HepG2 (cell line): ENCODE data around the gene BRIP1. TPM values are rescaled to one million over a fixed set of nuclear protein-coding genes. Genes with fewer than 3 reads are reported as not detected.

Experiments used
- ATAC-seq: fragments of 200-7000 bp; cut with Tn5 transposase; 3 replicates; pipeline ENCODE4 v1.9.1; 2020; ENCODE audit warnings: mild to moderate bottlenecking, moderate library complexity
- BruUV-seq: library from RNA; stranded (reverse); fragments of 400-500 nt; replicated peaks from 2 replicates; lab custom pipeline; 2021; lab: Mats Ljungman, UMichigan
- CTCF ChIA-PET: fragments of 300-600 bp; formaldehyde crosslinking; extraction: SDS; loops from one replicate; lab custom pipeline; 2021; ENCODE audit warnings: low total read pairs, inconsistent platforms, low intra/inter-chr PET ratio; lab: Yijun Ruan, JAX
- POLR2A ChIA-PET: fragments of 350-600 bp; sonication (Branson Sonifier 250); formaldehyde crosslinking; loops from one replicate; lab custom pipeline; 2020; ENCODE audit warnings: antibody characterized with exemption, inconsistent platforms; lab: Yijun Ruan, JAX
- DNase-seq: peaks from one replicate; pipeline ENCODE4 v3.0.0-alpha.2; 2015; ENCODE audit warnings: low spot score
- FAIRE-seq: peaks from 3 replicates; lab custom pipeline; 2011; peaks lifted over from hg19 to GRCh38; lab: Jason Lieb, UNC
- H2AFZ ChIP-seq: one replicate; pipeline ENCODE4 v1.6.1; 2011; ENCODE audit warnings: low read length, inconsistent platforms
- H3K27ac ChIP-seq: fragments of 300-600 bp; 3 replicates; pipeline ENCODE4 v1.8.0; 2011; ENCODE audit warnings: mixed run types, mild to moderate bottlenecking, mixed read lengths, low read length, inconsistent platforms; ENCODE audit not compliant: insufficient read depth; ENCODE audit errors: extremely low read length
- H3K27me3 ChIP-seq, 2 experiments: fragments of 200-600 bp in 1 of 2; 2 replicates in 1 of 2; 3 replicates in 1 of 2; pipeline versions ENCODE4 v1.6.0 to v1.8.0; 2011; ENCODE audit warnings: low read length in 2 of 2, mild to moderate bottlenecking in 2 of 2, moderate library complexity in 2 of 2, inconsistent platforms in 1 of 2; ENCODE audit not compliant: insufficient read depth in 2 of 2, control insufficient read depth in 1 of 2
- H3K36me3 ChIP-seq, 2 experiments: fragments of 200-600 bp in 1 of 2; replicated peaks in 1 of 2; 2 replicates in 1 of 2; 3 replicates in 1 of 2; pipeline versions ENCODE4 v1.5.1 to v1.8.0; 2011; ENCODE audit warnings: low read length in 2 of 2, inconsistent platforms in 1 of 2; ENCODE audit not compliant: insufficient read depth in 2 of 2, control insufficient read depth in 1 of 2
- H3K4me1 ChIP-seq: 2 replicates; pipeline ENCODE4 v1.5.1; 2012; ENCODE audit warnings: low read length, inconsistent platforms; ENCODE audit not compliant: insufficient read depth
- H3K4me2 ChIP-seq: 2 replicates; pipeline ENCODE4 v1.6.0; 2011; ENCODE audit warnings: low read depth, low read length, inconsistent platforms
- H3K4me3 ChIP-seq, 3 experiments: fragments of 200-600 bp in 1 of 3; sonication (generic), shearing (Covaris generic) in 1 of 3; replicated peaks in 1 of 3; 2 replicates each; pipeline ENCODE4 v1.5.1; 2011 to 2016; ENCODE audit warnings: low read length in 3 of 3, inconsistent platforms in 2 of 3, low read depth in 2 of 3, mild to moderate bottlenecking in 2 of 3, control low read depth in 1 of 3, mixed read lengths in 1 of 3; ENCODE audit not compliant: insufficient read depth in 1 of 3
- H3K79me2 ChIP-seq: one replicate; pipeline ENCODE4 v1.6.1; 2011; ENCODE audit warnings: low read length, inconsistent platforms; ENCODE audit not compliant: insufficient read depth
- H3K9ac ChIP-seq: 2 replicates; pipeline ENCODE4 v1.6.0; 2011; ENCODE audit warnings: mild to moderate bottlenecking, low read depth, low read length, inconsistent platforms; ENCODE audit not compliant: insufficient read depth
- H3K9me3 ChIP-seq: 2 replicates; pipeline ENCODE4 v1.5.1; 2012; ENCODE audit warnings: mild to moderate bottlenecking, low read length
- H4K20me1 ChIP-seq: 2 replicates; pipeline ENCODE4 v1.6.0; 2011; ENCODE audit warnings: inconsistent platforms, mild to moderate bottlenecking, low read length, moderate library complexity; ENCODE audit not compliant: insufficient read depth
- KLF6 ChIP-seq: IDR thresholded peaks from 2 replicates; pipeline ENCODE4 v1.8.0; 2016; ENCODE audit warnings: missing biosample characterization, missing genetic modification reagents
- MXD3 ChIP-seq: IDR thresholded peaks from 2 replicates; pipeline ENCODE4 v1.6.1; 2016; ENCODE audit warnings: mild to moderate bottlenecking, missing biosample characterization, missing genetic modification reagents
- RARG ChIP-seq: sonication (generic); formaldehyde crosslinking; IDR thresholded peaks from 2 replicates; pipeline ENCODE4 v1.4.0; 2020; ENCODE audit warnings: low read depth, mild to moderate bottlenecking, missing genetic modification reagents
- SRF ChIP-seq: IDR thresholded peaks from 2 replicates; pipeline ENCODE4 v1.6.1; 2011; ENCODE audit warnings: mild to moderate bottlenecking, low read depth, low read length, moderate library complexity
- ZBTB49 ChIP-seq: sonication (generic); formaldehyde crosslinking; IDR thresholded peaks from 2 replicates; pipeline ENCODE4 v1.4.0; 2020; ENCODE audit warnings: missing genetic modification reagents, borderline replicate concordance
- ZFYVE20 ChIP-seq: sonication (generic); formaldehyde crosslinking; IDR thresholded peaks from 2 replicates; pipeline ENCODE4 v1.8.0; 2023; ENCODE audit warnings: low read depth, mild to moderate bottlenecking, moderate library complexity, missing genetic modification reagents, borderline replicate concordance
- ZNF558 ChIP-seq: sonication (generic); formaldehyde crosslinking; IDR thresholded peaks from 2 replicates; pipeline ENCODE4 v1.9.0; 2022; ENCODE audit warnings: mild to moderate bottlenecking, missing genetic modification reagents, borderline replicate concordance
- ZNF569 ChIP-seq: sonication (generic); formaldehyde crosslinking; IDR thresholded peaks from 2 replicates; pipeline ENCODE4 v1.5.0; 2020; ENCODE audit warnings: mild to moderate bottlenecking, missing genetic modification reagents, moderate library complexity, borderline replicate concordance
- ZNF597 ChIP-seq: sonication (generic); formaldehyde crosslinking; IDR thresholded peaks from 2 replicates; pipeline ENCODE4 v1.5.0; 2020; ENCODE audit warnings: missing genetic modification reagents
- ZNF598 ChIP-seq: sonication (generic); formaldehyde crosslinking; IDR thresholded peaks from 2 replicates; pipeline ENCODE4 v1.5.1; 2020; ENCODE audit warnings: mild to moderate bottlenecking, missing genetic modification reagents, borderline replicate concordance
- ZNF672 ChIP-seq: sonication (generic); formaldehyde crosslinking; IDR thresholded peaks from 2 replicates; pipeline ENCODE4 v1.8.1; 2022; ENCODE audit warnings: missing genetic modification reagents
- ZNF75D ChIP-seq: sonication (generic); formaldehyde crosslinking; IDR thresholded peaks from 2 replicates; pipeline ENCODE4 v1.8.1; 2023; ENCODE audit warnings: missing genetic modification reagents, mild to moderate bottlenecking, borderline replicate concordance
- WGBS: methylation state at CpG from one replicate; pipeline ENCODE4 v1.1.6; 2017; ENCODE audit warnings: low lambda C conversion rate; 5-methylcytosine and 5-hydroxymethylcytosine counted together
- in situ Hi-C: cut with HindIII; loops from 2 replicates; pipeline ENCODE4 v1.10.0; 2017; ENCODE audit warnings: low pct_unique_long_range_greater_than_20kb; ENCODE audit not compliant: extremely low pct_ligation_motif_present
- intact Hi-C: fragments of 100-400 bp; cut with micrococcal nuclease; formaldehyde crosslinking; loops from one replicate; pipeline ENCODE4 v1.10.0; 2022; ENCODE audit not compliant: unreplicated experiment
- polyA plus RNA-seq, 8 experiments: library from polyadenylated mRNA; depleted of rRNA in 3 of 8; stranded (reverse) in 7 of 8; unstranded in 1 of 8; fragments of >200 nt; fragmentation: Illumina TruSeq in 4 of 8; extraction: Trizol in 4 of 8; gene quantifications; 2 replicates each; pipeline versions ENCODE4 v1.2.1 to v1.2.3, GENCODE V29; 2011 to 2016; ENCODE audit warnings: low read depth in 4 of 8, missing spikeins in 1 of 8, mixed read lengths in 1 of 8; ENCODE audit not compliant: insufficient read depth in 1 of 8
- total RNA-seq, 5 experiments: library from RNA; depleted of rRNA; stranded (reverse); fragments of >200 nt; fragmentation: Illumina TruSeq; extraction: Trizol; gene quantifications; 2 replicates each; pipeline ENCODE4 v1.2.3, GENCODE V29; 2016; ENCODE audit warnings: low read depth in 1 of 5

Gene BRIP1
- total and polyA plus RNA-seq, 2 of the 13 experiments (the other 11 are each of a cell fraction or from before 2014, with no cell fraction given), result 3.8 to 27.7 TPM

GRCh38 chr17:61856035-61856434, 7.3 kb downstream of the BRIP1 start:
- Histone ChIP-seq H3K9me3 (no peaks in the 10 kb centered on the region), H4K20me1 (no peaks in the 10 kb centered on the region), H3K4me1 (peaks cover 13% of the 10 kb centered on the region), H3K36me3 (peaks cover 1 to 41% of the 10 kb centered on the region in 2 experiments; a peak in 4 of 5 replicates), H3K27me3 (no peaks in the 10 kb centered on the region), H2AFZ (no peak overlapping the region), H3K27ac (no peak overlapping the region), H3K9ac (no peak overlapping the region), H3K4me3 (no peak overlapping the region), H3K79me2 (peaks cover 13% of the 10 kb centered on the region), H3K4me2 (no peak overlapping the region)
- no peak for TF ChIP-seq ZNF598
- TF ChIP-seq KLF6 (CRISPR knock-in tag), result no peak
- TF ChIP-seq ZNF597 (CRISPR knock-in tag), result no peak
- no peak for TF ChIP-seq SRF
- no peak for TF ChIP-seq ZNF75D (CRISPR knock-in tag)
- no peak for TF ChIP-seq ZFYVE20 (CRISPR knock-in tag)
- TF ChIP-seq ZNF672, result no peak
- TF ChIP-seq ZBTB49 (CRISPR knock-in tag), result no peak
- TF ChIP-seq ZNF558 (CRISPR knock-in tag), result no peak
- TF ChIP-seq MXD3 (CRISPR knock-in tag), result no peak
- TF ChIP-seq RARG (CRISPR knock-in tag), result no peak
- TF ChIP-seq ZNF569 (CRISPR knock-in tag), result no peak
- DNase-seq (no peak), ATAC-seq (no peak), FAIRE-seq (no peak)
- ChIA-PET POLR2A (no interaction called here), CTCF (no interaction called here)
- in situ Hi-C loops (no loop called here), intact Hi-C loops (no loop called here)
- no TSS peak for BruUV-seq
- WGBS, result 96% methylated on average over 1 of the region's 1 CpG
